C4-2B (cell line): ENCODE data around the gene CDT1.

Experiments
- CTCF ChIP-seq: fragments of 450-650 bp; conservative IDR thresholded peaks from 2 replicates; pipeline ENCODE4 v1.5.1; 2017; ENCODE audit warnings: mild to moderate bottlenecking
- ZFX ChIP-seq: fragments of 450-650 bp; IDR thresholded peaks from 2 replicates; pipeline ENCODE4 v1.6.1; 2017

GRCh38 chr16:88826070-88826840 is 22.7 kb downstream of the CDT1 start:
- TF ChIP-seq CTCF = no peak
- TF ChIP-seq ZFX = no peak
